ENCODE results near the gene MOCS1.
A peak's percentile ranks its signal among the peaks of the same experiment; 100 is the strongest.

Gene MOCS1

GRCh38 chr6:39881851-39882530, 52.3 kb downstream of the MOCS1 start:
- FAIRE-seq = no peak

GRCh38 chr6:39880594-39880993, 53.7 kb downstream of the MOCS1 start:
- no peak for FAIRE-seq
- no peak for DNase-seq (ENCODE audit: low spot score)

More at GRCh38 chr6:39881851-39882530, 52.3 kb downstream of the MOCS1 start:
- DNase-seq (ENCODE audit: low spot score) = no peak

- DNase-seq (ENCODE audit: low spot score) (no peak), FAIRE-seq (no peak)
Observed at GRCh38 chr6:39879535-39879934, 54.7 kb downstream of the MOCS1 start.

- FAIRE-seq = no peak
- DNase-seq (ENCODE audit: low spot score) = no peak
Observed at GRCh38 chr6:39876826-39877225, 57.4 kb downstream of the MOCS1 start.

- FAIRE-seq (no peak), DNase-seq (ENCODE audit: low spot score) (no peak)
Observed at GRCh38 chr6:39876111-39876510, 58.2 kb downstream of the MOCS1 start.

GRCh38 chr6:39873439-39873838, 60.8 kb downstream of the MOCS1 start:
- DNase-seq (ENCODE audit: low spot score) = no peak
- FAIRE-seq = no peak

- DNase-seq (ENCODE audit: low spot score) (no peak), FAIRE-seq (no peak)
Observed at GRCh38 chr6:39870950-39871349, 63.3 kb downstream of the MOCS1 start.

GRCh38 chr6:39867592-39867991, 66.7 kb downstream of the MOCS1 start:
- FAIRE-seq (no peak), DNase-seq (ENCODE audit: low spot score) (no peak)

- peak; percentile 82 for DNase-seq (ENCODE audit: low spot score)
- FAIRE-seq = no peak
Observed at GRCh38 chr6:39865011-39865888, 69.0 kb downstream of the MOCS1 start.

GRCh38 chr6:39861663-39862062, 72.6 kb downstream of the MOCS1 start:
- FAIRE-seq = no peak
- no peak for DNase-seq (ENCODE audit: low spot score)

GRCh38 chr6:39859025-39859424, 75.2 kb downstream of the MOCS1 start:
- DNase-seq (ENCODE audit: low spot score) (no peak), FAIRE-seq (no peak)

GRCh38 chr6:39855356-39855995, 78.8 kb downstream of the MOCS1 start:
- FAIRE-seq (no peak), DNase-seq (ENCODE audit: low spot score) (no peak)
